Prostate gland (tissue), 2 donors: ENCODE data around the gene TMX3.

Experiments used
- CTCF ChIP-seq, 4 experiments: fragments of 200-600 bp in 2 of 4; fragments of 450-650 bp in 2 of 4; sonication (generic) in 2 of 4; IDR thresholded peaks; 1 replicate in 3 of 4; 2 replicates in 1 of 4; pipeline ENCODE4 v1.5.1; 2016 to 2019; ENCODE audit warnings: antibody characterized with exemption in 4 of 4, mild to moderate bottlenecking in 2 of 4, moderate library complexity in 2 of 4
- POLR2A ChIP-seq: fragments of 450-650 bp; IDR thresholded peaks from one replicate; pipeline ENCODE4 v1.6.1; 2016; ENCODE audit warnings: antibody characterized with exemption, mild to moderate bottlenecking

GRCh38 chr18:68757126-68757525, 42.2 kb upstream of the TMX3 start:
- no peak for TF ChIP-seq CTCF (IDR thresholded peaks at IDR 0.05)
- TF ChIP-seq POLR2A: no peak
